Endothelial cell of umbilical vein (primary cell): Measurements from ENCODE around the gene WDR45. TPM values are rescaled to one million over a fixed set of nuclear protein-coding genes. Genes with fewer than 3 reads are reported as not detected.

Source experiments
- BruUV-seq: library from RNA; stranded (reverse); fragments of 400-500 nt; replicated peaks from 2 replicates; lab custom pipeline; 2021; lab: Mats Ljungman, UMichigan
- CTCF ChIA-PET: fragments of 300-600, 350-600 bp; sonication (Branson Sonifier 250); formaldehyde crosslinking; loops from one replicate; lab custom pipeline; 2021; ENCODE audit warnings: antibody characterized with exemption, inconsistent platforms; lab: Charles Lee
- POLR2A ChIA-PET: fragments of 300-600, 350-600 bp; sonication (Branson Sonifier 250); formaldehyde crosslinking; loops from one replicate; lab custom pipeline; 2021; ENCODE audit warnings: antibody characterized with exemption, inconsistent platforms; lab: Charles Lee
- DNase-seq: peaks from one replicate; pipeline ENCODE4 v3.0.0-alpha.2; 2011; ENCODE audit warnings: low read depth, low spot score
- FAIRE-seq: peaks from 2 replicates; lab custom pipeline; 2011; peaks lifted over from hg19 to GRCh38; lab: Jason Lieb, UNC
- H2AFZ ChIP-seq: 2 replicates; pipeline ENCODE4 v1.6.0; 2012; ENCODE audit warnings: low read depth, low read length, control low read depth, inconsistent platforms
- H3K27ac ChIP-seq: 2 replicates; pipeline ENCODE4 v1.5.1; 2011; ENCODE audit warnings: low read depth, mild to moderate bottlenecking, control low read depth, low read length, moderate library complexity; ENCODE audit not compliant: insufficient read depth
- H3K27me3 ChIP-seq, 2 experiments: 2 replicates each; pipeline versions ENCODE4 v1.6.0 to v1.6.1; 2011; ENCODE audit warnings: low read length in 2 of 2, mixed read lengths in 1 of 2; ENCODE audit not compliant: control insufficient read depth in 2 of 2, insufficient read depth in 2 of 2
- H3K36me3 ChIP-seq, 2 experiments: 2 replicates in 1 of 2; 3 replicates in 1 of 2; pipeline ENCODE4 v1.5.1; 2011; ENCODE audit warnings: low read length in 2 of 2, mild to moderate bottlenecking in 1 of 2, moderate library complexity in 1 of 2; ENCODE audit not compliant: control insufficient read depth in 2 of 2, insufficient read depth in 2 of 2; ENCODE audit errors: extremely low read depth in 1 of 2
- H3K4me1 ChIP-seq: 3 replicates; pipeline ENCODE4 v1.5.1; 2011; ENCODE audit warnings: mild to moderate bottlenecking, low read length; ENCODE audit not compliant: control insufficient read depth, insufficient read depth; ENCODE audit errors: extremely low read depth
- H3K4me2 ChIP-seq: 2 replicates; pipeline ENCODE4 v1.6.1; 2011; ENCODE audit warnings: low read length, control low read depth, mixed read lengths; ENCODE audit not compliant: insufficient read depth
- H3K4me3 ChIP-seq, 3 experiments: fragments of 200-600 bp in 1 of 3; sonication (generic), shearing (Covaris generic) in 1 of 3; replicated peaks in 1 of 3; 2 replicates each; pipeline ENCODE4 v1.5.1; 2011 to 2016; ENCODE audit warnings: control low read depth in 3 of 3, low read length in 3 of 3, mild to moderate bottlenecking in 2 of 3, inconsistent platforms in 1 of 3, low read depth in 1 of 3, moderate library complexity in 1 of 3; ENCODE audit not compliant: insufficient read depth in 1 of 3
- H3K79me2 ChIP-seq: 2 replicates; pipeline ENCODE4 v1.6.0; 2012; ENCODE audit warnings: low read length, inconsistent platforms; ENCODE audit not compliant: control insufficient read depth, insufficient read depth
- H3K9ac ChIP-seq: replicated peaks from 2 replicates; pipeline ENCODE3; 2011; ENCODE audit warnings: low read length, control low read depth; ENCODE audit not compliant: insufficient read depth; ENCODE audit errors: extremely low read depth
- H3K9me1 ChIP-seq: replicated peaks from 3 replicates; pipeline ENCODE4 v1.6.0; 2011; ENCODE audit warnings: mild to moderate bottlenecking, low read length; ENCODE audit not compliant: control insufficient read depth, insufficient read depth; ENCODE audit errors: extremely low read depth
- H3K9me3 ChIP-seq: replicated peaks from 2 replicates; pipeline ENCODE4 v1.5.1; 2012; ENCODE audit warnings: low read length, inconsistent platforms; ENCODE audit not compliant: control insufficient read depth, insufficient read depth
- H4K20me1 ChIP-seq: replicated peaks from 2 replicates; pipeline ENCODE3; 2011; ENCODE audit warnings: mild to moderate bottlenecking, low read length; ENCODE audit not compliant: control insufficient read depth, insufficient read depth; ENCODE audit errors: extremely low read depth
- CTCF ChIP-seq, 2 donors: IDR thresholded peaks; 1 replicate in 1 of 2; 2 replicates in 1 of 2; pipeline ENCODE4 v1.5.1; 2011; ENCODE audit warnings: low read length in 2 of 2, mild to moderate bottlenecking in 2 of 2, moderate library complexity in 2 of 2, control low read depth in 1 of 2, inconsistent platforms in 1 of 2, low read depth in 1 of 2; ENCODE audit not compliant: insufficient read depth in 1 of 2; ENCODE audit errors: extremely low read depth in 1 of 2
- EZH2 ChIP-seq: IDR thresholded peaks from 2 replicates; pipeline ENCODE4 v1.6.1; 2012; ENCODE audit warnings: borderline replicate concordance, low read depth, mild to moderate bottlenecking, moderate library complexity, low read length, inconsistent platforms; ENCODE audit not compliant: severe bottlenecking
- FOS ChIP-seq: IDR thresholded peaks from 2 replicates; pipeline ENCODE4 v1.6.1; 2011; ENCODE audit warnings: mild to moderate bottlenecking, low read length, moderate library complexity, borderline replicate concordance; ENCODE audit not compliant: insufficient read depth
- MAX ChIP-seq: IDR thresholded peaks from 2 replicates; pipeline ENCODE4 v1.6.1; 2011; ENCODE audit not compliant: insufficient read depth, insufficient read length
- MYC ChIP-seq: IDR thresholded peaks from one replicate; pipeline ENCODE4 v1.6.1; 2011; ENCODE audit warnings: mild to moderate bottlenecking, low read depth, low read length
- POLR2AphosphoS5 ChIP-seq: IDR thresholded peaks from 2 replicates; pipeline ENCODE4 v1.6.1; 2012; ENCODE audit warnings: low read depth, mild to moderate bottlenecking, control low read depth, low read length, moderate library complexity; ENCODE audit not compliant: insufficient read depth
- dilution Hi-C: fragments of 300-500 bp; cut with MboI; formaldehyde crosslinking; loops from one replicate; pipeline ENCODE4 v1.15.0; 2019; ENCODE audit warnings: low sequenced_read_pairs; ENCODE audit not compliant: extremely low pct_ligation_motif_present
- intact Hi-C: fragments of 100-400 bp; cut with micrococcal nuclease; formaldehyde crosslinking; loops from one replicate; pipeline ENCODE4 v1.10.0; 2022
- polyA plus RNA-seq, 4 experiments: library from polyadenylated mRNA; depleted of rRNA in 3 of 4; stranded (reverse) in 3 of 4; unstranded in 1 of 4; fragments of >200 nt; gene quantifications; 2 replicates each; pipeline versions ENCODE4 v1.2.1 to v1.2.3, GENCODE V29; 2011 to 2012; ENCODE audit warnings: missing spikeins in 1 of 4
- total RNA-seq: library from RNA; stranded (reverse); gene quantifications from 2 replicates; pipeline ENCODE4 v1.2.3, GENCODE V29; 2021

WDR45 gene
- total and polyA plus RNA-seq, 2 donors (not counting 3 experiments of a cell fraction or from before 2014, with no cell fraction given): 32.2 to 70.4 TPM

DNA sequence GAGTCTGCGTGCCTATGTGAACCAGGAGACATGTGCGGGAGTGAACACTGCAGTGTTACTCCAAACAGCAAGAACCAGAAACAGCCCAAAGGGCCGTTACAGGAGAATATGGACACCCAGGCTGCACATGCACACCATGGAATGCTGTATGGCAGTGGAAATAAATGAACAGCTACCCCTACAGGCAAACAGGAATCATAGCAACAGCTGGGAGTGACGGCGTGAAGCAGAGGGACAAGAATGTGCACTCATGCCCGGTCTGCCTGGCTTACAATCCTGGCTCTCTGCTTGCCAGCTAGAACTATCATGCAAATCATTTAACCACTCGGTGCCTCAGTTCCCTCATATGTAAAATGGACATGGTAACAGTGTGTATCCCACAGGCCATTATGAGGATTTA lies 27.2 kb upstream of the WDR45 start:
- no peaks in the 10 kb centered on the region for H3K9me1 ChIP-seq
- peaks cover 0 to 2% of the 10 kb centered on the region in 2 experiments for H3K36me3 ChIP-seq
- TF ChIP-seq EZH2 (no peak), MYC (no peak), FOS (no peak), CTCF (IDR thresholded peaks at IDR 0.05; ENCODE audit: extremely low read depth in 1 of 2, insufficient read depth in 1 of 2, low read depth in 1 of 2, low read length in 2 of 2) (peak; percentile 42 to 51), MAX (no peak), POLR2AphosphoS5 (no peak)
- no peak overlapping the region for H3K9ac ChIP-seq
- H4K20me1 ChIP-seq: no peaks in the 10 kb centered on the region
- H3K27ac ChIP-seq: no peak overlapping the region
- POLR2A ChIA-PET: no interaction called here
- intact Hi-C loops: loop anchor here (1.0 kb wide), 1 partner anchor 64 kb away; the partner anchor contains the start of gene TFE3
- no TSS peak for BruUV-seq
- H3K79me2 ChIP-seq: no peaks in the 10 kb centered on the region
- DNase-seq (peak; percentile 44), FAIRE-seq (peak; percentile 60)
- H3K9me3 ChIP-seq: no peaks in the 10 kb centered on the region
- H3K4me2 ChIP-seq: no peak overlapping the region
- CTCF ChIA-PET: interaction anchor here (0.7 to 1.6 kb wide), 7 partner anchors 27 to 458 kb away, joined by 3 to 8 read pairs (median 3); partner anchors contain the start of genes TFE3 and WDR45
- H3K27me3 ChIP-seq: no peaks in the 10 kb centered on the region
- no peak overlapping the region for H3K4me3 ChIP-seq
- H2AFZ ChIP-seq: no peak overlapping the region
- H3K4me1 ChIP-seq: no peaks in the 10 kb centered on the region
- dilution Hi-C loops: no loop called here
